Testis (tissue), 2 donors: ENCODE results near the gene PIK3R4.
A peak's percentile ranks its signal among the peaks of the same experiment; 100 is the strongest.

Experiments
- CTCF ChIP-seq, 3 experiments: fragments of 450-650 bp in 2 of 3; fragments of 200-600 bp in 1 of 3; sonication (generic) in 1 of 3; IDR thresholded peaks; one replicate each; pipeline ENCODE4 v1.5.1; 2016 to 2019; ENCODE audit warnings: antibody characterized with exemption in 3 of 3, mild to moderate bottlenecking in 2 of 3, moderate library complexity in 1 of 3
- POLR2A ChIP-seq: fragments of 450-650 bp; IDR thresholded peaks from one replicate; pipeline ENCODE4 v1.6.1; 2017; ENCODE audit warnings: antibody characterized with exemption, mild to moderate bottlenecking, moderate library complexity

- peak; percentile 77 to 85 (median 78) for TF ChIP-seq CTCF (IDR thresholded peaks at IDR 0.05)
- no peak for TF ChIP-seq POLR2A
These were observed 13.2 kb upstream of the PIK3R4 start for GRCh38 chr3:130759692-130760338.
